HCEC 1CT (cell line): ENCODE measurements around the gene PYURF.

Experiments
- DNase-seq: peaks from one replicate; pipeline ENCODE4 v3.0.0-alpha.2; 2017

Gene PYURF

GRCh38 chr4:88503344-88503743 is 20.2 kb downstream of the PYURF start:
- no peak for DNase-seq

DNA sequence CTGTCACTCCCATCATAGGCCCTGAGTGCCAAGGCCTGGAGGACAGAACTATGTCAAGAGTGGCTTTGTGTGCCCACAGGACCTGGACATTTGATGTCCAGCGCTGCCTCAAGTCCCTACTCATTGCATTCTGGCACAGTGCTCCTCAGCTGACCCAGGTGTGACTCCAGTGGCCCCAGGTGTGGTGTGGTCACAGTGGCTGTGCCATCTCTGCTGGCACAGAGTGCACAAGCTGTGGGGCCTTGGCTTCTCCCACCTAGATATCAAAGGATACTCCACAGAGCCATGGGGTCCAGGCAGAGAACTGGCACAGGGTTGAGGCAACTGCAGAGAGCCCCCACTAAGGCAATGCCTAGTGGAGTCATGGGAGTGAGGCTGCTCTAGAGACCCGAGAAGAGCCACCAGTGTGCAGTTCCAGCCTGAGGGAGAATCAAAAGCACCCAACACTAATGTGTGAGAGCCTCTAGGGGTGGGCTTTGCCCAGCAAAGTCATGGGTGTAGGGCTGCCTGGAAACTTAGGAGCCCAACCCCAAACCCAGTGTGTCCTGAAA is 25.6 kb downstream of the PYURF start:
- DNase-seq, result no peak

GRCh38 chr4:88489100-88489761 is 34.3 kb downstream of the PYURF start:
- DNase-seq, result no peak

- no peak for DNase-seq
These were observed 42.0 kb downstream of the PYURF start for GRCh38 chr4:88481537-88481936.

DNA sequence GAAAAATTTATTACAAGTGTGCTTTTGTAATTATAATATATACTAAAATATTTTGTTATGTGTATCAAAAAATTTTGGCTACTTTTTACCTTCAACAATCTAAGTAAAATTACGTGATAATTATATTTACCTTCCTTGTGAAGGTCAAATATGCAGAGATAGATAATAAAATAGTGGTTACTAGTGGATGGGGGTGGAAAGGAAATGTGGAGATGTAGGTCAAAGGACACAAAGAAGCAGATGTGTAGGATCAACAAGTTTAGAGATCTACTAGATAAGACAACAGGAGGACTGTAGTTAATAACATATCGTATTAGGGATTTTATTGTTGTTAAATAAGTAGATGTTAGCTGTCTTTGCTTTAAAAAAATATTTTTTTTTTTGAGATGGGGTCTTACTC is 45.3 kb downstream of the PYURF start:
- no peak for DNase-seq

DNA sequence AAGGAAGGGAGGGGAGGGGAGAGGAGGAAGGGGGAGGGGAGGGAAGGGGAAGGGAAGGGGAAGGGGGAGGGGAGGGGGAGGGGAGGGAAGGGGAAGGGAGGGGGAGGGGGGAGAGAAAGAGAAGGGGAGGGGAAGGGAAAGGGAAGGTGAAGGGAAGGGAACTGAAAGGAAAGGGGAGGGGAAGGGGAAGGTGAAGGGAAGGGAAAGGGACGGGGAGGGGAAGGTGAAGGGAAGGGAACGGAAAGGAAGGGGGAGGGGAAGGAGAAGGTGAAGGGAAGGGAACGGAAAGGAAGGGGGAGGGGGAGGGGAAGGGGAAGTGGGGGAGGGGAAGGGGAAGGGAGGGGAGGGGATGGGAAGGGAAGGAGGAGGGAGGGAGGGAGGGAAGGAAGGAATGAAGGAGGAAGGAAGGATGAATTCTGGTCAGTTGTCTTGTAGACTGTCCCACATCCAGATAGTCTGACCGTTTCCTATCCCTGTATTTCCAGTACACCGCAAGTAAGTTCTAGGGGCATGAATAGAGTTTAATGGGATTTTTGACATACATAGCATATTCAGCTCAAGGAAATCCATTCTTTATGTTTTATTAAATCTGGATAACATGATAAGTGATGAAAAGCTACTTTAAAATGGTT is 46.2 kb downstream of the PYURF start:
- DNase-seq, result no peak
